CMK (cell line): ENCODE data around the gene GPD1L.
"Not testable (repeated sequence)": the region's sequence is repeated elsewhere in the genome, so short reads cannot be mapped to it uniquely, and the experiment has no call there.

Experiments used
- DNase-seq: peaks from one replicate; pipeline ENCODE4 v3.0.0-alpha.2; 2010; ENCODE audit warnings: low read depth

GPD1L gene

GRCh38 chr3:32106132-32106928 is at the start of gene GPD1L:
GPD1L (plus strand) TSS chr3:32106620; CDS start chr3:32106712, 92 bp downstream.
- peak; percentile 76 for DNase-seq

- DNase-seq = not testable (repeated sequence)
Observed at GRCh38 chr3:32058465-32058864, 48.0 kb upstream of the GPD1L start.

- DNase-seq = no peak
Observed at GRCh38 chr3:32062950-32063582, 43.4 kb upstream of the GPD1L start.

GRCh38 chr3:32066686-32067085 is 39.7 kb upstream of the GPD1L start:
- no peak for DNase-seq

- not testable (repeated sequence) for DNase-seq
Observed at GRCh38 chr3:32074194-32074593, 32.2 kb upstream of the GPD1L start.

- no peak for DNase-seq
Observed at GRCh38 chr3:32076566-32076965, 29.9 kb upstream of the GPD1L start.

- DNase-seq = no peak
Observed at GRCh38 chr3:32077260-32078084, 28.9 kb upstream of the GPD1L start.

- DNase-seq = no peak
Observed at GRCh38 chr3:32078085-32078634, 28.3 kb upstream of the GPD1L start.

GRCh38 chr3:32078864-32079263 is 27.6 kb upstream of the GPD1L start:
- DNase-seq = no peak

GRCh38 chr3:32082721-32083120 is 23.7 kb upstream of the GPD1L start:
- DNase-seq = no peak

GRCh38 chr3:32083702-32084270 is 22.6 kb upstream of the GPD1L start:
- DNase-seq = no peak

- DNase-seq = no peak
Observed at GRCh38 chr3:32084870-32085269, 21.6 kb upstream of the GPD1L start.

- DNase-seq = no peak
Observed at GRCh38 chr3:32086464-32086863, 20.0 kb upstream of the GPD1L start.

GRCh38 chr3:32089476-32089875 is 16.9 kb upstream of the GPD1L start:
- no peak for DNase-seq

GRCh38 chr3:32093204-32093603 is 13.2 kb upstream of the GPD1L start:
- DNase-seq = no peak

- DNase-seq = no peak
Observed at GRCh38 chr3:32095431-32095830, 11.0 kb upstream of the GPD1L start.

GRCh38 chr3:32097768-32098167 is 8.7 kb upstream of the GPD1L start:
- DNase-seq = no peak

GRCh38 chr3:32098528-32098927 is 7.9 kb upstream of the GPD1L start:
- DNase-seq = no peak

GRCh38 chr3:32100465-32100864 is 6.0 kb upstream of the GPD1L start:
- no peak for DNase-seq

GRCh38 chr3:32102289-32102688 is 4.1 kb upstream of the GPD1L start:
- DNase-seq = no peak

- no peak for DNase-seq
Observed at GRCh38 chr3:32104492-32104891, 1.9 kb upstream of the GPD1L start.
